CD1c-positive myeloid dendritic cell (primary cell): ENCODE measurements around the gene PRR7.
"Not testable (repeated sequence)": the region's sequence is repeated elsewhere in the genome, so short reads cannot be mapped to it uniquely, and the experiment has no call there.

Experiments
- DNase-seq: peaks from one replicate; pipeline ENCODE4 v3.0.0-alpha.2; 2016; ENCODE audit errors: extremely low spot score

PRR7 gene

GRCh38 chr5:177446200-177447065 is at the start of gene PRR7:
PRR7 (plus strand) TSS chr5:177446814; CDS start chr5:177455068, 8,254 bp downstream.
- peak; percentile 71 for DNase-seq

- DNase-seq: no peak
Measured at GRCh38 chr5:177397875-177398390, 48.7 kb upstream of the PRR7 start.

- no peak for DNase-seq
Measured at GRCh38 chr5:177399997-177400868, 46.4 kb upstream of the PRR7 start, which contains the start of gene PFN3. PFN3 (minus strand) TSS chr5:177400661; CDS start chr5:177400576, 85 bp downstream.

GRCh38 chr5:177402271-177403043 is 44.2 kb upstream of the PRR7 start:
- peak; percentile 60 for DNase-seq

GRCh38 chr5:177403102-177403791 is 43.4 kb upstream of the PRR7 start:
- peak; percentile 53 for DNase-seq

- peak; percentile 91 for DNase-seq
Measured at GRCh38 chr5:177403792-177404640, 42.6 kb upstream of the PRR7 start.

- no peak for DNase-seq
Measured at GRCh38 chr5:177404641-177405179, 41.9 kb upstream of the PRR7 start.

- DNase-seq: no peak
Measured at GRCh38 chr5:177405312-177405711, 41.3 kb upstream of the PRR7 start.

GRCh38 chr5:177405805-177406204 is 40.8 kb upstream of the PRR7 start:
- DNase-seq: peak; percentile 77

- DNase-seq: no peak
Measured at GRCh38 chr5:177409043-177409801, 37.4 kb upstream of the PRR7 start, which contains the start of gene F12. F12 (minus strand) TSS chr5:177409564; CDS start chr5:177409527, 37 bp downstream.

- no peak for DNase-seq
Measured at GRCh38 chr5:177410575-177410974, 36.0 kb upstream of the PRR7 start.

- DNase-seq: peak; percentile 22
Measured at GRCh38 chr5:177412603-177413233, 33.9 kb upstream of the PRR7 start.

- DNase-seq: no peak
Measured at GRCh38 chr5:177414481-177414880, 32.1 kb upstream of the PRR7 start.

- DNase-seq: not testable (repeated sequence)
Measured at GRCh38 chr5:177417081-177417480, 29.5 kb upstream of the PRR7 start.

GRCh38 chr5:177419046-177419445 is 27.6 kb upstream of the PRR7 start:
- DNase-seq: no peak

- DNase-seq: not testable (repeated sequence)
Measured at GRCh38 chr5:177420472-177420871, 26.1 kb upstream of the PRR7 start.

- no peak for DNase-seq
Measured at GRCh38 chr5:177421062-177421798, 25.4 kb upstream of the PRR7 start.

- DNase-seq: no peak
Measured at GRCh38 chr5:177423671-177424070, 22.9 kb upstream of the PRR7 start.
